Right ventricle myocardium superior (tissue), 1 donor: Measurements from ENCODE around the gene UTP20. TPM values are rescaled to one million over a fixed set of nuclear protein-coding genes. Genes with fewer than 3 reads are reported as not detected.
"Not testable (repeated sequence)": the region's sequence is repeated elsewhere in the genome, so short reads cannot be mapped to it uniquely, and the experiment has no call there.

Experiments used
- ATAC-seq: fragments of 200-7000 bp; cut with Tn5 transposase; one replicate; pipeline ENCODE4 v1.9.1; 2020; ENCODE audit warnings: mild to moderate bottlenecking; ENCODE audit not compliant: poor library complexity
- DNase-seq: peaks from one replicate; pipeline ENCODE4 v3.0.0-alpha.2; 2020
- intact Hi-C: fragments of 100-400 bp; cut with DNase I; formaldehyde crosslinking; loops from one replicate; pipeline ENCODE4 v1.11.2; 2022
- total RNA-seq: library from RNA; stranded (reverse); fragmentation: NEBNext Ultra II Directional; extraction: Animal tissue kit (Norgen Biotek cat#: 25700); gene quantifications from one replicate; pipeline ENCODE4 v1.2.1, GENCODE V29; 2021
- donor health status: DM: no; HTN: yes; CAD: no; lungs with severe emphysema.

The UTP20 gene
- total RNA-seq, 1 donor from 2014 or later: 5.1 TPM

DNA sequence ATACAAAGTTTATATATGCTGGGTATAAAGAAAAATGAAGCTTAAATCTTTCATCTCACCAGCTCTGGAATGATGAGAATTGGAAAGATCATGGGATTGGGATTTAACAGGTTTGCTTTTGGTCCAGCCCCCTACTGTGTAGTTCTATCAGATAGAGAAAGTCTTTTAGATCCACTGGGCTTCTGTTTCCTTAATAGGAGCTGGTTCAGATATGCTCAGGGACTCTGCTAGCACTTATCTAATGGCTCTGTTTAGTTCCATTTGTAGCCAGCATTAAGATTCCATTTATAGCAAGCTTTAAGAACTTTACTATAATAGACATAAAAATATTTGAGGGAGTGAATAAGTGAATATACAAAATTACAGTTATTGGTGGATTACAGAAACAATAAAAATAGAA lies 42.6 kb downstream of the UTP20 start:
- DNase-seq: no peak
- peak; percentile 41 for ATAC-seq
- intact Hi-C loops: no loop called here

- ATAC-seq (no peak), DNase-seq (no peak)
- intact Hi-C loops: no loop called here
Observed at GRCh38 chr12:101323255-101323654, 43.4 kb downstream of the UTP20 start.

- ATAC-seq (no peak), DNase-seq (no peak)
- intact Hi-C loops: no loop called here
Observed at GRCh38 chr12:101325590-101325989, 45.7 kb downstream of the UTP20 start.

DNA sequence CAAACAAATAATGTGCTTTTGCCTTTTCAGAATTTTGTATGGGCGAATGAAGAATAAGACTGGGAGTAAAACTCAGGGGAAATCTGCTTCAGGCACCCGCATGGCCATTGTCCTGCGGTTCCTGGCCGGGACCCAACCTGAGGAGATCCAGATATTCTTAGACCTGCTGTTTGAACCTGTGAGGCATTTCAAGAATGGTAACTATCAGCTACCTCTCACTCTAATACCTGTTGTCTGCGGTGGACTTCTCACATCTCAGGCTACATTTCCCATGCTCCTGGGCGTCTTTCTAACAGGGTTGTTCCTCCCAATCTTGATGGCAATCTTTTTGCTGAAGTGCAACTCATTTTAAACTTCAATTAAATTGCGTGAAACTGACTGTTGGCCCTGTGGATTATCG lies 47.1 kb downstream of the UTP20 start:
- ATAC-seq: no peak
- intact Hi-C loops: no loop called here

GRCh38 chr12:101327546-101327945 lies 47.6 kb downstream of the UTP20 start:
- DNase-seq (no peak), ATAC-seq (no peak)
- intact Hi-C loops: no loop called here

More for the DNA sequence above, 47.1 kb downstream of the UTP20 start:
- DNase-seq: no peak

- intact Hi-C loops: no loop called here
- no peak for ATAC-seq
- no peak for DNase-seq
Observed at GRCh38 chr12:101328917-101329316, 49.0 kb downstream of the UTP20 start.

DNA sequence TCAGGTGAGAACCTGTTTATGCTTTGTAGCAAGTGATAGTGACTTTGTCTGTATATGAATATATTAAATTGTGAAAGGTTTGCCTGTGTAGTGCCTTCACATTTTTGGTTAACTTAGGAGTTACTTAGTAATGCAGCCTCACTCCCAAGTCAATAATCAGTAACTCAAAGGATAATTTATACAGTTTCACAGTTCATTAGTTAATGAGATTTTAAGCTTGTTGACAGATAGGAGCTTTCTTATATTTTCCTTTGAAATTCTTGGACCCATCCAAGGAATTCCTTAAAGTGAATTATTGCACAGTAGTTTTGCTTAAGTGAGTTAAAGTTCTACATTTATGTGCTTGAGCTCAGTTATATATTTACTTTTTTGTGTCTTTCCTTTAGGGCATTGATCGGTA lies 50.7 kb downstream of the UTP20 start:
- DNase-seq (no peak), ATAC-seq (no peak)
- intact Hi-C loops: no loop called here

DNA sequence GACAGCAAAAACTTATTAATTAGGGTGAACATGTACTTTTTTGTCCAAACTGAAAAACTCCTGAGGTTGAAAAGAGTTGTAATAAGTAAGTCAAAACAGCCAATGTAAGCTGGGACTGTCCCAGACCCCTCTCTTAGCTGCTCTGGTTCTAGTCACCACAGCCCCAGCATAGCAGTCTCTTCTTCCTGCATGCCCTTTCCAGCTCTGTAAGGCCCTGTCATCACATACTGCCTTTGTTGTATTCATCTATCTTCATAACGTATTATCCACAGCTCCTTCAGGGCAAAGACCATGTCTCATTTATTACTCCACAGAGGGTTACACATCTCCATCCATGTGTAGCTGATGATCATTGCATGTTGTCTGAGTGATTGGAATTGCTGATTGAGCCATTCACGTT lies 56.5 kb downstream of the UTP20 start:
- DNase-seq (no peak), ATAC-seq (no peak)
- intact Hi-C loops: no loop called here

GRCh38 chr12:101338087-101338486 lies 58.2 kb downstream of the UTP20 start:
- intact Hi-C loops: no loop called here
- ATAC-seq (no peak), DNase-seq (no peak)

GRCh38 chr12:101343893-101344292 lies 64.0 kb downstream of the UTP20 start:
- DNase-seq (no peak), ATAC-seq (no peak)
- intact Hi-C loops: no loop called here

DNA sequence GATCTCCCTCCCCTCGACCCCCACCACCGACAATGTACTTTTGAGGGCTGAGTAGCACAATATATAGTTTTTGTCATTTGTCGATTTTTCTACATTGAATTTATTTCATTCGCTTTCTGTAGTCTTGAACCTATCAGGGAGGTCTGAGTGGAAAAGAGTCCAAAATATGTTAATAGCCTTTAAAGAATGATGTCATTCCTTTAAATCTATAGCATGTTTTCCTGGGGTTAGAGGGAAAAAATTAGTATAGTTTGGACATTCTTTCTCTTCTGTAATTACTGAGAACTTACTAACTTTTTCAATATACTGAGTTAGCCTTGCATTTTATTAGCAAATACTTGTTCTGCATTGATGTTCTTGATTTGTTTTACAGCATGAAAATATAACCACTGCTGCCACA lies 71.8 kb downstream of the UTP20 start:
- intact Hi-C loops: no loop called here
- no peak for DNase-seq
- no peak for ATAC-seq

DNA sequence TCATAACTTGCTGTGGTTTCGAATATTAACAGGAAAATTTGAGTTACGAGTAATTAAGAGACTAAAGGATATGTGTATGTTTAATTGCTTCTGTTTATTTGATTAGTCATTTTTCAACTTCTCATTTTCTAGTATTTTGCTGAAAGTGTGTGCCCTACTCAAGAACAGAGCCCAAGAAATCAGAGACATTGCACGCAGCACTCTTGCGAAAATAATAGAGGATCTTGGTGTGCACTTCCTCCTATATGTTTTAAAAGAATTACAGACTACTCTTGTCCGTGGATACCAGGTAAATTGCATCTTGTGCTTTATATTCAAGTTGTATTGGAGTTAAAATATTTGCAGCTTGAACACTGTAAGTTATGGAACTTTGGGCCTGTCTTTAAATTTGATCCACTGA lies 76.9 kb downstream of the UTP20 start:
- DNase-seq (no peak), ATAC-seq (no peak)
- intact Hi-C loops: no loop called here

DNA sequence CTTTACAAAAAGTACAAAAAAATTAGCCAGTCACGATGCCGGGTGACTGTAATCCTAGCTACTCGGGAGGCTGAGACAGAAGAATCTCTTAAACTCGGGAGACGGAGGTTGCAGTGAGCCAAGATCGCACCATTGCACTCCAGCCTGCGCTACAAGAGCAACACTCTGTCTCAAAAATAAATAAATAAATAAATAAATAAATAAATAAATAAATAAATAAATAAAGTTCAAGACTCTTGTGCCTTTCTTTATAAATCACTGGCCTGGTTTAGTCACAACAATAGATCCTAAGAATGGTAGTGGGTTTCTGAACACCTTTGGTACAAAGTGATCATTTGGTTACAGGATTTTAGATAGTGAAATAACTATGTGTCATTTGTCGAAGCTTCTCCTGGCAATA lies 81.5 kb downstream of the UTP20 start:
- intact Hi-C loops: no loop called here
- ATAC-seq: no peak
- DNase-seq: no peak

- ATAC-seq (no peak), DNase-seq (no peak)
- intact Hi-C loops: no loop called here
Observed at GRCh38 chr12:101368016-101368415, 88.1 kb downstream of the UTP20 start.

DNA sequence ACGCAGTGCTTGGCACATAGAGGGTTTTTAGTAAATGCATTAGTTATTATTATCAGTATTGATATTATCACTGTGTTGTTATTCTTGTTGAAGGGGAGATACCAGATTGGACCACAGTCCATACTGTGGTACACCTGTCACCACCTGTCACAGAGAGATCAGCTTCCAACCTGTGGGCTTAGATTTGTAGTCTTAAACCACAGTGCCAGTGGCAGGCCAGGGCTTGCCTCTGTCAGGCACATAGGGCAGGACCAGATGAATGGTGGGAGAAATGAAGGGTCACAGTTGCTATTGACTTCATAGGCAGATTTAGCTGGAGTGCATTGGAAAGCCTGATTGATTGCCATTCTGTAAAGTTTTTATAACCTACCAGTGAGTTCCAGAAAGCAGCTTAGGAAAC lies 92.5 kb downstream of the UTP20 start:
- DNase-seq (no peak), ATAC-seq (no peak)
- intact Hi-C loops: no loop called here

DNA sequence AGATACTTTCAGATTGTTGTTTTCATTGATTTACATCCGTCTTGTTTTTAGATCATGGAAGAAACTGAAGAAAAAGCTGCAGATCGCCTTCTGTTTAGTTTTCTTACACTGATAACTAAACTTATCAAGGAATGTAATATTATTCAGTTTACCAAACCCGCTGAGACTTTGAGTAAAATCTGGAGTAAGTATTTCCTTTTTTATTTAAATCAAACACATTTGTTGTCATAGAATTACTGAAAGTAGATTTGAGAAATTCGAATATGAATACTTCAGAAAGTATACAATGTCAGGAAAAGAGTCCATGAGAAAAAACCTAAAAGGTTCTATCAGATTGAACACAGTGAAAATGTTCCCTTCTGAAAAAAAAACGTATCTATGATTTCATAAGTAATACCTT lies 95.7 kb downstream of the UTP20 start:
- ATAC-seq (no peak), DNase-seq (no peak)
- intact Hi-C loops: no loop called here

DNA sequence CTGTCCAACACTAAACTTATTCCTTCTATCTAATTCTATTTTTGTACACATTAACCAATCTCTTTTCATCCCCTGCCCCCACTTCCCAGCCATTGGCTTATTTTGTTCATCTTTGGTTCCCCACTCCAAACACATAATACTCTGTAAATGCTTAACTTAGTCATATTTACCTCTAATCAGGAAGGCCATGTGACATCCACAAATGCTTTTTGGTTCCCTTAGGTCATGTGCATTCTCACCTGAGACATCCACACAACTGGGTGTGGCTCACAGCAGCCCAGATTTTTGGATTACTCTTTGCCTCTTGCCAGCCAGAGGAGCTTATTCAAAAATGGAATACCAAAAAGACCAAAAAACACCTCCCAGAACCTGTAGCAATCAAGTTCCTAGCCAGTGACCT lies 99.2 kb downstream of the UTP20 start:
- intact Hi-C loops: no loop called here
- DNase-seq (no peak), ATAC-seq (no peak)

DNA sequence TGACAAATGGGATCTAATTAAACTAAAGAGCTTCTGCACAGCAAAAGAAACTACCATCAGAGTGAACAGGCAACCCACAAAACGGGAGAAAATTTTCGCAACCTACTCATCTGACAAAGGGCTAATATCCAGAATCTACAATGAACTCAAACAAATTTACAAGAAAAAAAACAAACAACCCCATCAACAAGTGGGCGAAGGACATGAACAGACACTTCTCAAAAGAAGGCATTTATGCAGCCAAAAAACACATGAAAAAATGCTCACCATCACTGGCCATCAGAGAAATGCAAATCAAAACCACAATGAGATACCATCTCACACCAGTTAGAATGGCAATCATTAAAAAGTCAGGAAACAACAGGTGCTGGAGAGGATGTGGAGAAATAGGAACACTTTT lies 111.3 kb downstream of the UTP20 start:
- intact Hi-C loops, ATAC-seq, DNase-seq: not testable (repeated sequence)

DNA sequence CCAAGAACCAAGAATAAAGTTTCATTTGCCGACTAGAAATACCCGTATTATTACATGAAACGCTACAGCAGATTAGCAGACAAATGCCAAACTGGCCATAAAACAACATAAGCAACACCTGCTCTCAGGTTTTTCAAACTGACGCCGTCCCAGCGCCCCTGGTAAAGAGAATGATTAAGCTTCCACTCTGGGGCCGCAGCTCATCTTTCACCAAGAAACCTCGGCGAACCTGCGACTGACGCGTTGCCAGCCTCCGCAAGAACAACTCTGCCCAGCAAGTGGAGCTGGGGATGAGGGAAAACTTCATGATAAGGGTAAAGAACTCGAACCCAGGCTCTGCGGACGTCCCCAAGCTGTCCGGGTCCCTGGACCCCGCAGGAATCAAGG lies 127.1 kb downstream of the UTP20 start:
- DNase-seq (no peak), ATAC-seq (no peak)
- intact Hi-C loops: no loop called here

GRCh38 chr12:101407436-101408345 lies 127.8 kb downstream of the UTP20 start, which contains the start of gene ARL1:
ARL1 (minus strand) TSS chr12:101407772; CDS start chr12:101407645, 127 bp downstream.
- DNase-seq (peak; percentile 92), ATAC-seq (peak; percentile 98)
- intact Hi-C loops: no loop called here

- not testable (repeated sequence) for DNase-seq, ATAC-seq
- intact Hi-C loops: loop anchor here (10.0 kb wide), 1 partner anchor 425 kb away; the partner anchor contains the start of gene GNPTAB
Observed at GRCh38 chr12:101410169-101410568, 130.3 kb downstream of the UTP20 start.
